Kidney (tissue), 14 donors: ENCODE measurements around the gene SLC25A27. TPM values are rescaled to one million over a fixed set of nuclear protein-coding genes. Genes with fewer than 3 reads are reported as not detected.
A peak's percentile ranks its signal among the peaks of the same experiment; 100 is the strongest.

Source experiments
- DNase-seq, 5 donors: peaks; one replicate each; pipeline ENCODE4 v3.0.0-alpha.2; 2013 to 2020
- FAIRE-seq: peaks from 2 replicates; lab custom pipeline; 2012; peaks lifted over from hg19 to GRCh38; lab: Jason Lieb, UNC
- H3K27ac ChIP-seq, 2 donors: one replicate each; pipeline ENCODE4 v1.7.0; 2013; ENCODE audit warnings: low read depth in 2 of 2, low read length in 2 of 2, inconsistent platforms in 1 of 2
- H3K27me3 ChIP-seq: one replicate; pipeline ENCODE4 v1.7.1; 2013; ENCODE audit warnings: low read length, inconsistent platforms; ENCODE audit not compliant: control insufficient read depth, insufficient read depth
- H3K36me3 ChIP-seq, 3 donors: one replicate each; pipeline versions ENCODE4 v1.7.0 to v1.7.1; 2013; ENCODE audit warnings: low read length in 3 of 3, control low read depth in 1 of 3, inconsistent platforms in 1 of 3; ENCODE audit not compliant: insufficient read depth in 3 of 3, control insufficient read depth in 2 of 3
- H3K4me1 ChIP-seq, 3 donors: one replicate each; pipeline versions ENCODE4 v1.7.0 to v1.7.1; 2013; ENCODE audit warnings: low read length in 3 of 3, inconsistent platforms in 1 of 3, low read depth in 1 of 3; ENCODE audit not compliant: control insufficient read depth in 2 of 3, insufficient read depth in 2 of 3
- H3K4me3 ChIP-seq, 3 donors: one replicate each; pipeline versions ENCODE4 v1.7.0 to v1.8.1; 2013; ENCODE audit warnings: low read length in 3 of 3, control low read depth in 1 of 3, inconsistent platforms in 1 of 3
- H3K9ac ChIP-seq, 3 donors: one replicate each; pipeline versions ENCODE4 v1.7.0 to v1.7.1; 2013; ENCODE audit warnings: low read length in 3 of 3, control low read depth in 1 of 3, inconsistent platforms in 1 of 3
- H3K9me3 ChIP-seq, 3 donors: one replicate each; pipeline versions ENCODE4 v1.7.0 to v1.7.1; 2013; ENCODE audit warnings: low read length in 3 of 3, control low read depth in 1 of 3, inconsistent platforms in 1 of 3; ENCODE audit not compliant: control insufficient read depth in 2 of 3, insufficient read depth in 1 of 3
- CTCF ChIP-seq: IDR thresholded peaks from 3 replicates; pipeline ENCODE4 v1.5.1; 2012; ENCODE audit warnings: mild to moderate bottlenecking, moderate library complexity, borderline replicate concordance; ENCODE audit not compliant: insufficient read depth; ENCODE audit errors: extremely low read depth
- intact Hi-C: fragments of 100-400 bp; cut with DNase I; formaldehyde crosslinking; loops from one replicate; pipeline ENCODE4 v1.11.1; 2022
- polyA plus RNA-seq: library from polyadenylated mRNA; stranded (reverse); fragments of 350-450 nt; fragmentation: Illumina TruSeq; extraction: RNeasy Lipid Tissue Mini Kit (QIAGEN cat#74804); gene quantifications from one replicate; pipeline ENCODE4 v1.2.3, GENCODE V29; 2014; ENCODE audit warnings: low read depth, low replicate concordance; ENCODE audit not compliant: insufficient read depth
- total RNA-seq: library from RNA; stranded (reverse); fragmentation: NEBNext Ultra II Directional; extraction: Animal tissue kit (Norgen Biotek cat#: 25700); gene quantifications from one replicate; pipeline ENCODE4 v1.2.1, GENCODE V29; 2021
- donor health status: control.
- donor health status: control.
- donor health status: control.
- donor health status: control.
- donor health status: control.
- donor health status: DM: yes; HTN: yes; CAD: no.
- donor health status: Normal renal cell carcinoma (clear cell type).

Gene SLC25A27
- total and polyA plus RNA-seq, 2 donors from 2014 or later, result 19.1 to 22.6 TPM

GRCh38 chr6:46688117-46688965 lies 35.6 kb downstream of the SLC25A27 start:
- DNase-seq (no peak), FAIRE-seq (no peak)
- Histone ChIP-seq H3K27me3 (no peaks in the 10 kb centered on the region), H3K9me3 (no peaks in the 10 kb centered on the region), H3K4me1 (no peaks in the 10 kb centered on the region), H3K36me3 (peaks cover 0 to 3% (median 0%) of the 10 kb centered on the region in 3 donors), H3K4me3 (no peak overlapping the region), H3K9ac (no peak overlapping the region), H3K27ac (no peak overlapping the region)
- intact Hi-C loops, result no loop called here
- no peak for TF ChIP-seq CTCF

GRCh38 chr6:46688966-46689335 lies 36.2 kb downstream of the SLC25A27 start:
- H3K9ac ChIP-seq, result no peak overlapping the region
- H3K27me3 ChIP-seq, result no peaks in the 10 kb centered on the region
- H3K4me3 ChIP-seq, result no peak overlapping the region
- no peak for FAIRE-seq
- peak in 1 of 5 donors; percentile 43 for DNase-seq
- intact Hi-C loops, result no loop called here
- no peak overlapping the region for H3K27ac ChIP-seq
- H3K36me3 ChIP-seq, result no peaks in the 10 kb centered on the region
- H3K4me1 ChIP-seq, result no peaks in the 10 kb centered on the region
- TF ChIP-seq CTCF, result no peak
- H3K9me3 ChIP-seq, result no peaks in the 10 kb centered on the region

GRCh38 chr6:46689657-46690056 lies 36.9 kb downstream of the SLC25A27 start:
- Histone ChIP-seq H3K9me3 (no peaks in the 10 kb centered on the region), H3K27me3 (no peaks in the 10 kb centered on the region), H3K36me3 (no peaks in the 10 kb centered on the region), H3K4me1 (no peaks in the 10 kb centered on the region), H3K4me3 (no peak overlapping the region), H3K27ac (no peak overlapping the region), H3K9ac (no peak overlapping the region)
- intact Hi-C loops, result no loop called here
- FAIRE-seq, result no peak
- DNase-seq, result no peak
- TF ChIP-seq CTCF, result no peak
